Nephron progenitor cell (in vitro differentiated cells): ENCODE data around the gene RPE.
A peak's percentile ranks its signal among the peaks of the same experiment; 100 is the strongest.

Experiments used
- DNase-seq: peaks from one replicate; pipeline ENCODE4 v3.0.0; 2021
- H3K27ac Mint-ChIP-seq: 2 replicates; pipeline ENCODE4 v1.8.0; 2021; ENCODE audit warnings: mild to moderate bottlenecking, moderate library complexity, mixed read lengths
- H3K27me3 Mint-ChIP-seq: 2 replicates; pipeline ENCODE4 v1.8.0; 2021; ENCODE audit warnings: mild to moderate bottlenecking, low read depth, mixed read lengths; ENCODE audit not compliant: poor library complexity
- H3K36me3 Mint-ChIP-seq: 2 replicates; pipeline ENCODE4 v1.8.0; 2021; ENCODE audit warnings: low read depth, mixed read lengths
- H3K4me1 Mint-ChIP-seq: 2 replicates; pipeline ENCODE4 v1.8.0; 2021; ENCODE audit warnings: mixed read lengths
- H3K4me3 Mint-ChIP-seq: 2 replicates; pipeline ENCODE4 v1.8.0; 2021; ENCODE audit warnings: mild to moderate bottlenecking, moderate library complexity, mixed read lengths
- H3K9me3 Mint-ChIP-seq: 2 replicates; pipeline ENCODE4 v1.8.0; 2021; ENCODE audit warnings: mild to moderate bottlenecking, moderate library complexity, mixed read lengths
- TF ChIP-seq, protein P1 (sequence below): fragments of 200-600 bp; sonication (generic); IDR thresholded peaks from 2 replicates; pipeline ENCODE4 v1.5.0; 2021; ENCODE audit warnings: antibody characterized with exemption

RPE gene

DNA sequence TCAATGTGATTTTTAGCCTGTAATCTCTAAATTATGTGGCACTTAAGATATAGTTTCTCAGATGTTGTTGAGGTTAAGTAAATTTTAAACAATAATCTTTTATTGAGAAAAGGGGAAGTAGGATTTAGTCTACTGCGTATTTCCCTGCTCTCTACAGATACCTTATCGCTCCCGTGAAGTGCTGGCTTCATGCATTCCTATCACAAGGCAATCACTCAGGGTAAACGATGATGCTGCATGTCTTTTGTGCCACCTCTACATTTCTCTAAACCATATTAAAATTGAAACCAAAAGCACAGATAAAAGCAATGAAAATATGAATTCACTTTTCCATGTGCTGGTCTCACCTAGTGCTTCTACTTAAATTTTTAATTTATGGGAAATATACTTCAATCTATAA lies 14.4 kb upstream of the RPE start:
- H3K9me3 Mint-ChIP-seq: no peaks in the 10 kb centered on the region
- no peaks in the 10 kb centered on the region for H3K27me3 Mint-ChIP-seq

DNA sequence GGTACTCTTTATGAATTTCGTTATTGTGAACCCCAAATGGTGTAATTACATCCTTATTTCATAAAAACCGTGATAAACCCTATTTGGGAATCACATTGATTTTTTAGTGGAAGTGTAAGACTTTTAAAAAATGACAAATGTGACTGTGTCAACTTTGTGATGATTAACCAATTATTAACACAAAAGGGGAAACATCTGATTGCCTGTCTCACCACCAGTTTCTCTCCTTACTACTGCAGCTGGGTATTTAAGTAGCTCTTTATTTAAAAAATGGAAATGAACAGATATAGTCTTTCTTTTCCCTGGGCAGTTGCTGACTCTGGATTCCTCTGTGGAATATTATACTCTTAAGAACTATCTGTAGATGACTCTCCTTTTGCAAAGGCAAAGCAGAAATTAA lies 11.6 kb upstream of the RPE start:
- H3K27ac Mint-ChIP-seq: no peak overlapping the region
- TF ChIP-seq, protein P1, sequence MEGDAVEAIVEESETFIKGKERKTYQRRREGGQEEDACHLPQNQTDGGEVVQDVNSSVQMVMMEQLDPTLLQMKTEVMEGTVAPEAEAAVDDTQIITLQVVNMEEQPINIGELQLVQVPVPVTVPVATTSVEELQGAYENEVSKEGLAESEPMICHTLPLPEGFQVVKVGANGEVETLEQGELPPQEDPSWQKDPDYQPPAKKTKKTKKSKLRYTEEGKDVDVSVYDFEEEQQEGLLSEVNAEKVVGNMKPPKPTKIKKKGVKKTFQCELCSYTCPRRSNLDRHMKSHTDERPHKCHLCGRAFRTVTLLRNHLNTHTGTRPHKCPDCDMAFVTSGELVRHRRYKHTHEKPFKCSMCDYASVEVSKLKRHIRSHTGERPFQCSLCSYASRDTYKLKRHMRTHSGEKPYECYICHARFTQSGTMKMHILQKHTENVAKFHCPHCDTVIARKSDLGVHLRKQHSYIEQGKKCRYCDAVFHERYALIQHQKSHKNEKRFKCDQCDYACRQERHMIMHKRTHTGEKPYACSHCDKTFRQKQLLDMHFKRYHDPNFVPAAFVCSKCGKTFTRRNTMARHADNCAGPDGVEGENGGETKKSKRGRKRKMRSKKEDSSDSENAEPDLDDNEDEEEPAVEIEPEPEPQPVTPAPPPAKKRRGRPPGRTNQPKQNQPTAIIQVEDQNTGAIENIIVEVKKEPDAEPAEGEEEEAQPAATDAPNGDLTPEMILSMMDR: no peak
- H3K4me1 Mint-ChIP-seq: no peaks in the 10 kb centered on the region
- no peaks in the 10 kb centered on the region for H3K9me3 Mint-ChIP-seq
- no peaks in the 10 kb centered on the region for H3K27me3 Mint-ChIP-seq
- H3K4me3 Mint-ChIP-seq: no peak overlapping the region
- no peak for DNase-seq
- H3K36me3 Mint-ChIP-seq: no peaks in the 10 kb centered on the region

More for the DNA sequence above, 14.4 kb upstream of the RPE start:
- H3K36me3 Mint-ChIP-seq: no peaks in the 10 kb centered on the region
- no peaks in the 10 kb centered on the region for H3K4me1 Mint-ChIP-seq
- DNase-seq: no peak
- no peak overlapping the region for H3K27ac Mint-ChIP-seq
- TF ChIP-seq, protein P1: no peak
- no peak overlapping the region for H3K4me3 Mint-ChIP-seq

DNA sequence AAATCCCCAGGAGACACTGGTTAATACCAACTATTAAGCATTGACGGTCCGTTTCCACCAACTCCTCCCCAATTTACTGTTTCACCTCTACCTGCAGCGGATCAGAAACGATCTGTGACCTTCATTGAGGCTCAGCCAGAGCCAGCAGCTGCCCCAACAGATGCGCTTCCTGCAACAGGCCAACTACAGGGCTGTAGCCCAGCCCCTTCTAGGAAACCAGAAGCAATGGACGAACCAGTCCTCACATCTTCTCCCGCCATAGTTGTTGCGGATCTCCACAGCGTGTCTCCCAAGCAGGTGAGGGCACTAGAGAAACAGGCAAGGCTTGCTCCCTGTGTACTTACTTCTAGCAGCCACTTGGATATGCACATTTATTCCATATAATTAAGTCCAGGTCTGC lies 8.5 kb upstream of the RPE start:
- H3K36me3 Mint-ChIP-seq: no peaks in the 10 kb centered on the region
- DNase-seq: no peak
- H3K4me3 Mint-ChIP-seq: no peak overlapping the region
- H3K27ac Mint-ChIP-seq: no peak overlapping the region
- H3K4me1 Mint-ChIP-seq: no peaks in the 10 kb centered on the region
- H3K9me3 Mint-ChIP-seq: no peaks in the 10 kb centered on the region
- H3K27me3 Mint-ChIP-seq: peaks cover 12% of the 10 kb centered on the region
- TF ChIP-seq, protein P1: no peak

DNA sequence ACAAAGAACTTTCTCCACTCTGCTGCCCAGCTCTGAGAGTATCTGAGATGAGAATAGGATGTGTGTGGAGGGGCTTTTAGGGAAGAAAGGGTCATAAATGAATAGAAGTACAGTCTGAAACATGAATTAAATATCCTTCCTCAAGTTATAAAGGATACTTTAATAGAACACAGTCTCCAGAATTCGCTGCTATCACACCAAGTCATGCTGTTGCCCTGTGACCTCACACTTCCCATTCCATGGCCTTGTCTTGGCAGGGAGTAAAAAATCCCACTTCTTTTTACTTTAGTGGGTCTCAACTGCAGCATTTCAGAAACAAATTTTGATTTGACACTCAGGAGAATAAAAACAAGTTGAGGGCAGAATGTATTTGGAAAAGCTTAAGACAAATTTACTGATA lies 3.8 kb upstream of the RPE start:
- Mint-ChIP-seq H3K36me3 (no peaks in the 10 kb centered on the region), H3K27me3 (peaks cover 19% of the 10 kb centered on the region), H3K4me3 (no peak overlapping the region), H3K27ac (no peak overlapping the region), H3K9me3 (no peaks in the 10 kb centered on the region), H3K4me1 (peaks cover 18% of the 10 kb centered on the region)
- TF ChIP-seq, protein P1: no peak
- DNase-seq: no peak

DNA sequence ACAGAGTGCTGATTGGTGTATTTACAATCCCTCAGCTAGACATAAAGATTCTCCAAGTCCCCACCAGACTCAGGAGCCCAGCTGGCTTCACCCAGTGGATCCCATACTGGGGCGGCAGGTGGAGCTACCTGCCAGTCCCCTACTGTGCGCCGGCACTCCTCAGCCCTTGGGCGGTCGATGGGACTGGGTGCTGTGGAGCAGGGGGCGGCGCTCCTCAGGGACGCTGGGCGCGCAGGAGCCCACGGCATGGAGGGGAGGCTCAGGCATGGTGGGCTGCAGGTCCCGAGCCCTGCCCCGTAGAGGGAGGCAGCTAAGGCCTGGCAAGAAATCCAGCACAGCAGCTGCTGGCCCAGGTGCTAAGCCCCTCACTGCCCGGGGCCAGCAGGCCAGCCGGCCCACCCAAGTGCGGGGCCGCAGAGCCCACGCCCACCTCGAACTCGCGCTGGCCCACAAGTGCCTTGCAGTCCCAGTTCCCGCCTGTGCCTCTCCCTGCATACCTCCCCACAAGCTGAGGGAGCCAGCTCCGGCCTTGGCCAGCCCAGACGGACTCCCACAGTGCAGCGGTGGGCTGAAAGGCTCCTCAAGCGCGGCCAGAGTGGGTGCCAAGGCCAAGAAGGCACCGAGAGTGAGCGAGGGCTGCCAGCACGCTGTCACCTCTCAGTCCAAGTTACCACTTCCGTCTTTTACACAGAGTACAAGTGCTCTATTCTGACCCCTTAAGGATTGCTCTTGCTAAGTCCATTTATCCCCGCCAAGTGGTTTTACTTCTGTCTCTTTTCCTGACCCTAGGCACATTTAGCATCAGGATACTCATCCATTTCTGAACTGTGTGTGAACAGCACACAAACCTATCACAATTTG lies 1.7 kb upstream of the RPE start:
- no peak for DNase-seq
- H3K4me3 Mint-ChIP-seq: no peak overlapping the region
- H3K27me3 Mint-ChIP-seq: peaks cover 19% of the 10 kb centered on the region
- TF ChIP-seq, protein P1: no peak
- H3K4me1 Mint-ChIP-seq: peaks cover 36% of the 10 kb centered on the region
- H3K36me3 Mint-ChIP-seq: no peaks in the 10 kb centered on the region
- no peak overlapping the region for H3K27ac Mint-ChIP-seq
- no peaks in the 10 kb centered on the region for H3K9me3 Mint-ChIP-seq

DNA sequence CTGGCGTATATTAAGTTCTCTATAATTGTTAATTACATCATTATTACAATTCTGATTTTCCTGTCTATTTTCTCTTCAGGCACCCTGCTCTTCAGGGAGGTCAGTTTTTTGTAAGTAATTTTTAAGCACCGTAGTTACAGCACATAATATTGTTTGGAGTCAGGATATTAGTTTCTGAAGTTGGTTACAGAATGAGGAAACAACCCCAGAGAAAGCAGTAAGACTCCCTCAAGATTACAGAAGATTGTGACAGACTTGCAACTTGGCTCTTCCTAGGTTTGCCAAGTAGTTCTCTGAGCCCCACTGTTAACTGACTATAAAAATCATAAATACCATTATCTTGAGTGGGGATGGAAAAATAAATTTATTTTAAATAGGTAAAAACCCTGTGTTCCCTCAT lies 921 bp downstream of the RPE start:
- H3K27ac Mint-ChIP-seq: no peak overlapping the region

More for the DNA sequence above, 921 bp downstream of the RPE start:
- Mint-ChIP-seq H3K4me3 (peak overlapping the region; percentile 99), H3K9me3 (no peaks in the 10 kb centered on the region), H3K36me3 (peaks cover 11% of the 10 kb centered on the region), H3K4me1 (peaks cover 41% of the 10 kb centered on the region), H3K27me3 (peaks cover 10% of the 10 kb centered on the region)
- no peak for DNase-seq
- TF ChIP-seq, protein P1: no peak
